Type B pancreatic cell (in vitro differentiated cells): ENCODE data around the gene HEXB. TPM values are rescaled to one million over a fixed set of nuclear protein-coding genes. Genes with fewer than 3 reads are reported as not detected.
A peak's percentile ranks its signal among the peaks of the same experiment; 100 is the strongest.

Experiments used
- DNase-seq: peaks from one replicate; pipeline ENCODE4 v3.0.0; 2021; ENCODE audit warnings: mixed read lengths; ENCODE audit not compliant: unreplicated experiment; ENCODE audit errors: extremely low spot score
- H3K27ac Mint-ChIP-seq: 2 replicates; pipeline ENCODE4 v1.8.0; 2021; ENCODE audit warnings: mild to moderate bottlenecking, mixed read lengths
- H3K27me3 Mint-ChIP-seq: 2 replicates; pipeline ENCODE4 v1.8.0; 2021; ENCODE audit warnings: mixed read lengths
- H3K36me3 Mint-ChIP-seq: 2 replicates; pipeline ENCODE4 v1.8.0; 2021; ENCODE audit warnings: mixed read lengths
- H3K4me1 Mint-ChIP-seq: one replicate; pipeline ENCODE4 v1.8.0; 2021; ENCODE audit warnings: mixed read lengths; ENCODE audit not compliant: unreplicated experiment
- H3K4me3 Mint-ChIP-seq: 2 replicates; pipeline ENCODE4 v1.8.0; 2021; ENCODE audit warnings: mild to moderate bottlenecking, mixed read lengths
- H3K9me3 Mint-ChIP-seq: 2 replicates; pipeline ENCODE4 v1.8.0; 2021; ENCODE audit warnings: mixed read lengths
- CTCF ChIP-seq: fragments of 200-600 bp; sonication (generic); conservative IDR thresholded peaks from 2 replicates; pipeline ENCODE4 v1.5.0; 2021; ENCODE audit warnings: antibody characterized with exemption, mild to moderate bottlenecking
- total RNA-seq: library from RNA; stranded (reverse); gene quantifications from 2 replicates; pipeline ENCODE4 v1.2.1, GENCODE V29; 2021; ENCODE audit warnings: low replicate concordance

HEXB gene
- total RNA-seq, 1 donor from 2014 or later, result 76.6 TPM

DNA sequence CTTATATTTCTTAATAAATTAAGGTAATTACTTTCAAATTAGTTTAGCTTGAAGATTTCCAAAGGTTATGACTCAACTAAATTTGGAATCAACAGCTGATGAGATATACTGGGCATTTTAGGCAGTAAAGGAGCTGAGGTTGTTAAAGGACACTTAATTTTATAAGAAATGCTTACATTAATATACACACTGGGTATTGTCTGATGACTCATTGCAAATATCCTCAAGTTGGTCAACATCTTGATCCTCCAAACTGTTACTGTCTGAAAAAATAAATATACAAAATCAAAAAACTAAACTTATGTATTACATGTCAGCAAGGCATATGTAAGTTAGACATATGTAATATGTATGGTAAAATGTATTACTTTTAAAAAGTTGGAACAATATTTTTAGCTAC is 78.5 kb downstream of the HEXB start:
- H3K27me3 Mint-ChIP-seq, result no peaks in the 10 kb centered on the region
- no peak overlapping the region for H3K4me3 Mint-ChIP-seq
- peaks cover 12% of the 10 kb centered on the region for H3K4me1 Mint-ChIP-seq
- no peak overlapping the region for H3K27ac Mint-ChIP-seq
- H3K9me3 Mint-ChIP-seq, result no peaks in the 10 kb centered on the region
- no peak for TF ChIP-seq CTCF
- DNase-seq, result no peak
- peaks cover 6% of the 10 kb centered on the region for H3K36me3 Mint-ChIP-seq

DNA sequence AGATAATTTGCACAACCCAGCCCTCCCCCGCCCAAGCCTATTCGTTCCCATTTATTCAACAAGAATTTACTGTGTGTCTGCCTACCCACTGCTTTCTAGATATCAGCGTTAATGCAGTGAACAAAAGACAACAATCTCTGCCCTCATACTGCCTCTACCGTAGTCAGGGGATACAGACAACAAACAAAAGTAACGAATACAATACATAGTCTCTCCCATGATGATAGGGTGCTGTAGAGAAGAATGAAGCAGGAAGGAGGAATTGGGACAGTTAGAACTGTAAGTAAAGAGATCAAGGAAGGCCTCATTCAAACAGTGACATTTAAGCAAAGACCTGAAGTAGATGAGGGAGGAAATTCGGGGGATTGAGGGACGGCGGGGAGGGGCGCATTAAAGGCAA is 80.2 kb downstream of the HEXB start:
- Mint-ChIP-seq H3K9me3 (no peaks in the 10 kb centered on the region), H3K36me3 (peaks cover 9% of the 10 kb centered on the region), H3K27ac (peak overlapping the region; percentile 83), H3K4me3 (peak overlapping the region; percentile 100), H3K4me1 (peaks cover 12% of the 10 kb centered on the region), H3K27me3 (no peaks in the 10 kb centered on the region)
- DNase-seq, result no peak
- no peak for TF ChIP-seq CTCF

GRCh38 chr5:74765929-74766328 is 80.9 kb downstream of the HEXB start:
- no peaks in the 10 kb centered on the region for H3K9me3 Mint-ChIP-seq
- peak overlapping the region; percentile 100 for H3K4me3 Mint-ChIP-seq
- no peaks in the 10 kb centered on the region for H3K27me3 Mint-ChIP-seq
- H3K4me1 Mint-ChIP-seq, result peaks cover 12% of the 10 kb centered on the region
- peak overlapping the region; percentile 91 for H3K27ac Mint-ChIP-seq
- peaks cover 14% of the 10 kb centered on the region for H3K36me3 Mint-ChIP-seq
- no peak for TF ChIP-seq CTCF
- no peak for DNase-seq

DNA sequence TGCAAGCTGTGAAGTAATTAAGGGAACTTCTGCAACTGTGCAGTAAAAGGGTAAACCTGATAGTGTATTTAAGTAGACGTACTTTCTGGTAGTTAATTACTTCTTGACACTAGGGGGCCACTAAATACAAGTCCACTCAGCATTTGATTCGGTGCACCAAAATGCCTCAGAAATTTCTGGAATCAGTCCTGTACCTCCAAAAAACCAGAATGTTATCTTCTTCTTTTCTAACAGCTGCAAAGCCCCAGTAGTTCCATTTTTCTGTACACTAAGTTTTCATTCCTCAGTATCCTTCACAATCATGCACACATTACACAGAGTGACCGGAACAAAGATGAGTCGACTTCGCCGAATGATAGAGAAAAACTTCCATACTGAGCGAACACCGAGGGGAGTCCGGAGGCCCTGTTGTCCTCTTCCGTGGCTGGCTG is 81.4 kb downstream of the HEXB start:
- Mint-ChIP-seq H3K4me3 (peak overlapping the region; percentile 100), H3K4me1 (peaks cover 12% of the 10 kb centered on the region), H3K27ac (peak overlapping the region; percentile 91), H3K27me3 (no peaks in the 10 kb centered on the region), H3K9me3 (no peaks in the 10 kb centered on the region), H3K36me3 (peaks cover 14% of the 10 kb centered on the region)
- TF ChIP-seq CTCF, result peak; percentile 72
- no peak for DNase-seq

GRCh38 chr5:74766849-74767578 is 82.0 kb downstream of the HEXB start, which contains the start of the genes GFM2 and NSA2:
TSS of gene GFM2 (minus strand) at chr5:74767117. CDS start at chr5:74763742, 3,375 bp downstream.
TSS of gene NSA2 (plus strand) at chr5:74767249. CDS start at chr5:74767361, 112 bp downstream.
- Mint-ChIP-seq H3K27ac (peak within 1 kb of the TSS; percentile 91), H3K4me3 (peak within 1 kb of the TSS; percentile 100), H3K9me3 (no peaks in the 10 kb centered on the region), H3K27me3 (no peaks in the 10 kb centered on the region), H3K36me3 (peaks cover 14% of the 10 kb centered on the region), H3K4me1 (peaks cover 12% of the 10 kb centered on the region)
- DNase-seq, result peak; percentile 91
- no peak for TF ChIP-seq CTCF
